K562 (cell line): ENCODE data around the gene ARHGDIA. TPM values are rescaled to one million over a fixed set of nuclear protein-coding genes. Genes with fewer than 3 reads are reported as not detected.
A peak's percentile ranks its signal among the peaks of the same experiment; 100 is the strongest.

Experiments
- CBFA2T3 ChIP-seq: fragments of 450-650 bp; IDR thresholded peaks from 2 replicates; pipeline ENCODE4 v1.6.1; 2017
- ILF3 ChIP-seq: fragments of 450-650 bp; IDR thresholded peaks from 2 replicates; pipeline ENCODE4 v1.6.1; 2018; ENCODE audit warnings: antibody characterized with exemption, mild to moderate bottlenecking, moderate library complexity, borderline replicate concordance
- KAT7 ChIP-seq: sonication (generic); formaldehyde crosslinking; IDR thresholded peaks from 2 replicates; pipeline ENCODE4 v1.8.0; 2022; ENCODE audit warnings: missing genetic modification reagents, mild to moderate bottlenecking, borderline replicate concordance
- NR4A1 ChIP-seq, 2 experiments: fragments of 250-450 bp in 1 of 2; fragments of 450-650 bp in 1 of 2; sonication (Bioruptor Pico) in 1 of 2; IDR thresholded peaks; 2 replicates each; pipeline versions ENCODE4 v1.4.0 to v1.6.1; 2016 to 2020; ENCODE audit warnings: mild to moderate bottlenecking in 2 of 2, missing compliant biosample characterization in 1 of 2, missing genetic modification characterization in 1 of 2, moderate library complexity in 1 of 2
- PYGO2 ChIP-seq: fragments of 450-650 bp; IDR thresholded peaks from 2 replicates; pipeline ENCODE4 v1.6.1; 2016; ENCODE audit warnings: mild to moderate bottlenecking, missing genetic modification characterization, moderate library complexity, missing compliant biosample characterization
- SOX6 ChIP-seq: fragments of 450-650 bp; IDR thresholded peaks from 2 replicates; pipeline ENCODE4 v1.6.1; 2014; ENCODE audit warnings: mild to moderate bottlenecking
- SP2 ChIP-seq: IDR thresholded peaks from 2 replicates; pipeline ENCODE4 v1.6.1; 2011; ENCODE audit warnings: mild to moderate bottlenecking, low read depth, low read length, moderate library complexity; ENCODE audit not compliant: poor library complexity, severe bottlenecking; ENCODE audit errors: extremely low read depth
- THRAP3 ChIP-seq: fragments of 450-650 bp; IDR thresholded peaks from 2 replicates; pipeline ENCODE4 v1.6.1; 2016; ENCODE audit warnings: mild to moderate bottlenecking, inconsistent platforms, borderline replicate concordance
- XRCC5 ChIP-seq: fragments of 200-400 bp; formaldehyde crosslinking; IDR thresholded peaks from 2 replicates; pipeline ENCODE4 v1.6.1; 2017; ENCODE audit warnings: low read depth, mild to moderate bottlenecking, low read length
- ZBTB17 ChIP-seq: fragments of 450-650 bp; formaldehyde crosslinking; IDR thresholded peaks from 2 replicates; pipeline ENCODE4 v1.4.0; 2020; ENCODE audit warnings: mild to moderate bottlenecking
- ZNF134 ChIP-seq: fragments of 250-450 bp; sonication (Bioruptor Pico); conservative IDR thresholded peaks from 2 replicates; pipeline ENCODE4 v1.4.0; 2020
- ZNF23 ChIP-seq: fragments of 250-450 bp; sonication (Bioruptor Pico); IDR thresholded peaks from 2 replicates; pipeline ENCODE4 v1.4.0; 2020; ENCODE audit warnings: mild to moderate bottlenecking
- ZSCAN29 ChIP-seq: fragments of 450-650 bp; IDR thresholded peaks from 2 replicates; pipeline ENCODE4 v1.6.1; 2017
- polyA plus RNA-seq, 8 experiments: library from polyadenylated mRNA; depleted of rRNA in 4 of 8; stranded (reverse) in 5 of 8; unstranded in 3 of 8; fragments of >200 nt; fragmentation: Nextera tagmentation in 2 of 8; fragmentation: Illumina TruSeq in 1 of 8; extraction: Ambion mirVana in 2 of 8; extraction: Trizol in 1 of 8; gene quantifications; 2 replicates each; pipeline versions ENCODE4 v1.2.1 to v1.2.3, GENCODE V29; 2011 to 2014; ENCODE audit warnings: inconsistent platforms in 1 of 8, missing spikeins in 1 of 8
- total RNA-seq, 7 experiments: library from RNA; depleted of rRNA in 6 of 7; stranded (reverse); fragments of >200 nt in 6 of 7; fragmentation: Illumina TruSeq in 2 of 7; extraction: Trizol in 2 of 7; gene quantifications; 2 replicates each; pipeline versions ENCODE4 v1.2.1 to v1.2.3, GENCODE V29; 2011 to 2021; ENCODE audit warnings: low replicate concordance in 1 of 7
- TF ChIP-seq, protein P1 (sequence below): fragments of 200-800 bp; sonication (Bioruptor generic); IDR thresholded peaks from 2 replicates; pipeline ENCODE4 v1.6.1; 2017; ENCODE audit warnings: missing genetic modification characterization, missing compliant biosample characterization
- TF ChIP-seq, protein P2 (sequence below): fragments of 450-650 bp; formaldehyde crosslinking; IDR thresholded peaks from 2 replicates; pipeline ENCODE4 v1.4.0; 2022; ENCODE audit warnings: mild to moderate bottlenecking, moderate library complexity
- TF ChIP-seq, protein P3 (sequence below): fragments of 450-650 bp; IDR thresholded peaks from 2 replicates; pipeline ENCODE4 v1.6.1; 2018; ENCODE audit not compliant: partially characterized antibody
- TF ChIP-seq, protein P4 (sequence below): fragments of 450-650 bp; conservative IDR thresholded peaks from 2 replicates; pipeline ENCODE4 v1.6.1; 2016; ENCODE audit warnings: missing genetic modification characterization, low read depth, mild to moderate bottlenecking, missing compliant biosample characterization, moderate library complexity
- TF ChIP-seq, protein P5 (sequence below), 3 experiments: IDR thresholded peaks in 2 of 3; conservative IDR thresholded peaks in 1 of 3; 2 replicates each; pipeline ENCODE4 v1.5.1; 2011 to 2012; ENCODE audit warnings: low read length in 3 of 3, mild to moderate bottlenecking in 3 of 3, control low read depth in 2 of 3, improper control_type of control experiment in 1 of 3, inconsistent platforms in 1 of 3, low read depth in 1 of 3, mixed read lengths in 1 of 3, moderate library complexity in 1 of 3; ENCODE audit not compliant: insufficient read depth in 2 of 3

ARHGDIA gene
- total and polyA plus RNA-seq, 9 of the 15 experiments (the other 6 are each of a cell fraction or from before 2014, with no cell fraction given): 9.6 to 340 (median 97.6) TPM

DNA sequence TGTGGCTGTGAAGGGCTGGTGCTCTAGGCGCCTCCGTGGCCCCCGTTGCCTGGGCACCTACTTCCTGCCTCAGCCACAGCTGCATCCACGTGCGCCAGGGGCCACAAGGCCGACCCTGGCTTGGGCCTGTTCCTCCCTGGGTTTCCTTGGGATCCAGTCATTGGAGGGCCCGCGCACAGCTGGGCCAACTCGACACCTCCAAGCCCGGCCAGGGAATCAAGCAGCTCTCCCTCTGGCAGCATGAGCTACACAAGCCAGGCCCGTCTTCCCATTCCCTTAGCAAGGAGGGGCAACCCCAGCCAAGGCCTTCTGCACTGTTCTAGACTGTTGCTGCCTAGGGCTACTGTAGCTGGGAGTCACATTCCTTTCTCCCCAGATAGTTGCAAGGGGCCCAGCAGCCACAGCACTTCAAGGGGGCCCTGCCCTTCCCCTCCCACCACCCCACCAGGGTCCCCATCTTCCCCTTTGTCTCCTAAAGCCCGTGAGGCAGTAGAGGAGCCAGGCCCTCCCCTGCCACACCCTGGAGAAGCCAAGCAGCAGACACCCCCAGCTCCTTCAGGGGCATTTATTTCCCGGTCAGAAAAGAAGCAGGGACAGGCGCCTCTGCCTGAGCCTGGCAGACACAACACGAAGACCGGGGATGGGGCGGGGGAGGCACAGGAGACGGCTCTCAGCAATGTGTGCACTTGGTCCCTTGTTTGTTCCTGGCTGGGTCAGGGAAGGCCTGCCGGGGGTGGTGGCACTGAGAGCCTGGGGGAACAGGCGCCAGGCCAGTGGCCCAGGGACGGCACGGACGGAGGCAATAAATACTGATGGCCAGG is 3.8 kb downstream of the ARHGDIA start (continued):
- TF ChIP-seq, protein P1, sequence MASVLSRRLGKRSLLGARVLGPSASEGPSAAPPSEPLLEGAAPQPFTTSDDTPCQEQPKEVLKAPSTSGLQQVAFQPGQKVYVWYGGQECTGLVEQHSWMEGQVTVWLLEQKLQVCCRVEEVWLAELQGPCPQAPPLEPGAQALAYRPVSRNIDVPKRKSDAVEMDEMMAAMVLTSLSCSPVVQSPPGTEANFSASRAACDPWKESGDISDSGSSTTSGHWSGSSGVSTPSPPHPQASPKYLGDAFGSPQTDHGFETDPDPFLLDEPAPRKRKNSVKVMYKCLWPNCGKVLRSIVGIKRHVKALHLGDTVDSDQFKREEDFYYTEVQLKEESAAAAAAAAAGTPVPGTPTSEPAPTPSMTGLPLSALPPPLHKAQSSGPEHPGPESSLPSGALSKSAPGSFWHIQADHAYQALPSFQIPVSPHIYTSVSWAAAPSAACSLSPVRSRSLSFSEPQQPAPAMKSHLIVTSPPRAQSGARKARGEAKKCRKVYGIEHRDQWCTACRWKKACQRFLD (CRISPR knock-in tag): no peak
- TF ChIP-seq SOX6 (no peak), CBFA2T3 (no peak), XRCC5 (no peak), ZSCAN29 (no peak), SP2 (no peak), ZBTB17 (CRISPR knock-in tag) (peak; percentile 59; the same call in 1 of the 2 replicates), ZNF134 (0 out of 2 replicates have a peak, but pooled peaks have one; percentile 30), NR4A1 (CRISPR knock-in tag; IDR thresholded peaks at IDR 0.05) (no peak), NR4A1 (tag; IDR thresholded peaks at IDR 0.05) (no peak), PYGO2 (tag) (no peak), ILF3 (peak; percentile 49), KAT7 (no peak), ZNF23 (CRISPR knock-in tag) (0 out of 2 replicates have a peak, but pooled peaks have one; percentile 5), THRAP3 (0 out of 2 replicates have a peak, but pooled peaks have one; percentile 7)
- TF ChIP-seq, protein P2, sequence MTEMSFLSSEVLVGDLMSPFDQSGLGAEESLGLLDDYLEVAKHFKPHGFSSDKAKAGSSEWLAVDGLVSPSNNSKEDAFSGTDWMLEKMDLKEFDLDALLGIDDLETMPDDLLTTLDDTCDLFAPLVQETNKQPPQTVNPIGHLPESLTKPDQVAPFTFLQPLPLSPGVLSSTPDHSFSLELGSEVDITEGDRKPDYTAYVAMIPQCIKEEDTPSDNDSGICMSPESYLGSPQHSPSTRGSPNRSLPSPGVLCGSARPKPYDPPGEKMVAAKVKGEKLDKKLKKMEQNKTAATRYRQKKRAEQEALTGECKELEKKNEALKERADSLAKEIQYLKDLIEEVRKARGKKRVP (CRISPR knock-in tag): no peak
- TF ChIP-seq, protein P3, sequence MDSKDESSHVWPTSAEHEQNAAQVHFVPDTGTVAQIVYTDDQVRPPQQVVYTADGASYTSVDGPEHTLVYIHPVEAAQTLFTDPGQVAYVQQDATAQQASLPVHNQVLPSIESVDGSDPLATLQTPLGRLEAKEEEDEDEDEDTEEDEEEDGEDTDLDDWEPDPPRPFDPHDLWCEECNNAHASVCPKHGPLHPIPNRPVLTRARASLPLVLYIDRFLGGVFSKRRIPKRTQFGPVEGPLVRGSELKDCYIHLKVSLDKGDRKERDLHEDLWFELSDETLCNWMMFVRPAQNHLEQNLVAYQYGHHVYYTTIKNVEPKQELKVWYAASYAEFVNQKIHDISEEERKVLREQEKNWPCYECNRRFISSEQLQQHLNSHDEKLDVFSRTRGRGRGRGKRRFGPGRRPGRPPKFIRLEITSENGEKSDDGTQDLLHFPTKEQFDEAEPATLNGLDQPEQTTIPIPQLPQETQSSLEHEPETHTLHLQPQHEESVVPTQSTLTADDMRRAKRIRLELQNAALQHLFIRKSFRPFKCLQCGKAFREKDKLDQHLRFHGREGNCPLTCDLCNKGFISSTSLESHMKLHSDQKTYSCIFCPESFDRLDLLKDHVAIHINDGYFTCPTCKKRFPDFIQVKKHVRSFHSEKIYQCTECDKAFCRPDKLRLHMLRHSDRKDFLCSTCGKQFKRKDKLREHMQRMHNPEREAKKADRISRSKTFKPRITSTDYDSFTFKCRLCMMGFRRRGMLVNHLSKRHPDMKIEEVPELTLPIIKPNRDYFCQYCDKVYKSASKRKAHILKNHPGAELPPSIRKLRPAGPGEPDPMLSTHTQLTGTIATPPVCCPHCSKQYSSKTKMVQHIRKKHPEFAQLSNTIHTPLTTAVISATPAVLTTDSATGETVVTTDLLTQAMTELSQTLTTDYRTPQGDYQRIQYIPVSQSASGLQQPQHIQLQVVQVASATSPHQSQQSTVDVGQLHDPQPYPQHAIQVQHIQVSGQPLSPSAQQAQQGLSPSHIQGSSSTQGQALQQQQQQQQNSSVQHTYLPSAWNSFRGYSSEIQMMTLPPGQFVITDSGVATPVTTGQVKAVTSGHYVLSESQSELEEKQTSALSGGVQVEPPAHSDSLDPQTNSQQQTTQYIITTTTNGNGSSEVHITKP: no peak
- TF ChIP-seq, protein P4, sequence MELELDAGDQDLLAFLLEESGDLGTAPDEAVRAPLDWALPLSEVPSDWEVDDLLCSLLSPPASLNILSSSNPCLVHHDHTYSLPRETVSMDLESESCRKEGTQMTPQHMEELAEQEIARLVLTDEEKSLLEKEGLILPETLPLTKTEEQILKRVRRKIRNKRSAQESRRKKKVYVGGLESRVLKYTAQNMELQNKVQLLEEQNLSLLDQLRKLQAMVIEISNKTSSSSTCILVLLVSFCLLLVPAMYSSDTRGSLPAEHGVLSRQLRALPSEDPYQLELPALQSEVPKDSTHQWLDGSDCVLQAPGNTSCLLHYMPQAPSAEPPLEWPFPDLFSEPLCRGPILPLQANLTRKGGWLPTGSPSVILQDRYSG (tag): no peak
- TF ChIP-seq, protein P5, sequence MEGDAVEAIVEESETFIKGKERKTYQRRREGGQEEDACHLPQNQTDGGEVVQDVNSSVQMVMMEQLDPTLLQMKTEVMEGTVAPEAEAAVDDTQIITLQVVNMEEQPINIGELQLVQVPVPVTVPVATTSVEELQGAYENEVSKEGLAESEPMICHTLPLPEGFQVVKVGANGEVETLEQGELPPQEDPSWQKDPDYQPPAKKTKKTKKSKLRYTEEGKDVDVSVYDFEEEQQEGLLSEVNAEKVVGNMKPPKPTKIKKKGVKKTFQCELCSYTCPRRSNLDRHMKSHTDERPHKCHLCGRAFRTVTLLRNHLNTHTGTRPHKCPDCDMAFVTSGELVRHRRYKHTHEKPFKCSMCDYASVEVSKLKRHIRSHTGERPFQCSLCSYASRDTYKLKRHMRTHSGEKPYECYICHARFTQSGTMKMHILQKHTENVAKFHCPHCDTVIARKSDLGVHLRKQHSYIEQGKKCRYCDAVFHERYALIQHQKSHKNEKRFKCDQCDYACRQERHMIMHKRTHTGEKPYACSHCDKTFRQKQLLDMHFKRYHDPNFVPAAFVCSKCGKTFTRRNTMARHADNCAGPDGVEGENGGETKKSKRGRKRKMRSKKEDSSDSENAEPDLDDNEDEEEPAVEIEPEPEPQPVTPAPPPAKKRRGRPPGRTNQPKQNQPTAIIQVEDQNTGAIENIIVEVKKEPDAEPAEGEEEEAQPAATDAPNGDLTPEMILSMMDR (IDR thresholded peaks at IDR 0.05 in 2 of 3, conservative IDR thresholded peaks at IDR 0.05 in 1 of 3; ENCODE audit: insufficient read depth in 2 of 3, low read depth in 1 of 3, low read length in 3 of 3): no peak; a peak in 1 of 6 replicates
